Activated CD8-positive, alpha-beta memory T cell treated with anti-CD3 and anti-CD28 coated beads for 24 hours (primary cell): ENCODE data around the gene ADGRA3.
"Not testable (repeated sequence)": the region's sequence is repeated elsewhere in the genome, so short reads cannot be mapped to it uniquely, and the experiment has no call there.

ENCODE experiments used
- DNase-seq: peaks from one replicate; pipeline ENCODE4 v3.0.0-alpha.2; 2020

Gene ADGRA3

GRCh38 chr4:22478426-22478825 is 37.4 kb downstream of the ADGRA3 start:
- no peak for DNase-seq

GRCh38 chr4:22477813-22478182 is 38.1 kb downstream of the ADGRA3 start:
- no peak for DNase-seq

GRCh38 chr4:22477136-22477812 is 38.6 kb downstream of the ADGRA3 start:
- no peak for DNase-seq

- DNase-seq, result no peak
Observed at GRCh38 chr4:22476011-22476410, 39.9 kb downstream of the ADGRA3 start.

GRCh38 chr4:22475311-22475646 is 40.6 kb downstream of the ADGRA3 start:
- DNase-seq, result not testable (repeated sequence)

- DNase-seq, result no peak
Observed at GRCh38 chr4:22474636-22475310, 41.1 kb downstream of the ADGRA3 start.

- DNase-seq, result no peak
Observed at GRCh38 chr4:22473268-22473667, 42.6 kb downstream of the ADGRA3 start.

GRCh38 chr4:22471999-22472461 is 43.8 kb downstream of the ADGRA3 start:
- no peak for DNase-seq

GRCh38 chr4:22471419-22471818 is 44.4 kb downstream of the ADGRA3 start:
- no peak for DNase-seq

- no peak for DNase-seq
Observed at GRCh38 chr4:22466581-22466980, 49.3 kb downstream of the ADGRA3 start.

GRCh38 chr4:22465996-22466395 is 49.9 kb downstream of the ADGRA3 start:
- no peak for DNase-seq

- no peak for DNase-seq
Observed at GRCh38 chr4:22465349-22465748, 50.5 kb downstream of the ADGRA3 start.

GRCh38 chr4:22463179-22463578 is 52.7 kb downstream of the ADGRA3 start:
- no peak for DNase-seq

GRCh38 chr4:22462688-22463087 is 53.2 kb downstream of the ADGRA3 start:
- no peak for DNase-seq

- no peak for DNase-seq
Observed at GRCh38 chr4:22460266-22460665, 55.6 kb downstream of the ADGRA3 start.

GRCh38 chr4:22458098-22458497 is 57.8 kb downstream of the ADGRA3 start:
- no peak for DNase-seq

- no peak for DNase-seq
Observed at GRCh38 chr4:22457348-22457747, 58.5 kb downstream of the ADGRA3 start.

- DNase-seq, result no peak
Observed at GRCh38 chr4:22456291-22456690, 59.6 kb downstream of the ADGRA3 start.

- DNase-seq, result no peak
Observed at GRCh38 chr4:22454955-22455354, 60.9 kb downstream of the ADGRA3 start.

GRCh38 chr4:22454216-22454838 is 61.5 kb downstream of the ADGRA3 start:
- no peak for DNase-seq

GRCh38 chr4:22444813-22445212 is 71.1 kb downstream of the ADGRA3 start:
- no peak for DNase-seq

GRCh38 chr4:22442956-22443355 is 72.9 kb downstream of the ADGRA3 start:
- no peak for DNase-seq

- no peak for DNase-seq
Observed at GRCh38 chr4:22440999-22441398, 74.9 kb downstream of the ADGRA3 start.

- no peak for DNase-seq
Observed at GRCh38 chr4:22439947-22440346, 75.9 kb downstream of the ADGRA3 start.
